ENCODE measurements around the gene KATNB1. TPM values are rescaled to one million over a fixed set of nuclear protein-coding genes. Genes with fewer than 3 reads are reported as not detected.

KATNB1 gene
- total RNA-seq, 2 donors from 2014 or later: 9.0 to 16.2 TPM

DNA sequence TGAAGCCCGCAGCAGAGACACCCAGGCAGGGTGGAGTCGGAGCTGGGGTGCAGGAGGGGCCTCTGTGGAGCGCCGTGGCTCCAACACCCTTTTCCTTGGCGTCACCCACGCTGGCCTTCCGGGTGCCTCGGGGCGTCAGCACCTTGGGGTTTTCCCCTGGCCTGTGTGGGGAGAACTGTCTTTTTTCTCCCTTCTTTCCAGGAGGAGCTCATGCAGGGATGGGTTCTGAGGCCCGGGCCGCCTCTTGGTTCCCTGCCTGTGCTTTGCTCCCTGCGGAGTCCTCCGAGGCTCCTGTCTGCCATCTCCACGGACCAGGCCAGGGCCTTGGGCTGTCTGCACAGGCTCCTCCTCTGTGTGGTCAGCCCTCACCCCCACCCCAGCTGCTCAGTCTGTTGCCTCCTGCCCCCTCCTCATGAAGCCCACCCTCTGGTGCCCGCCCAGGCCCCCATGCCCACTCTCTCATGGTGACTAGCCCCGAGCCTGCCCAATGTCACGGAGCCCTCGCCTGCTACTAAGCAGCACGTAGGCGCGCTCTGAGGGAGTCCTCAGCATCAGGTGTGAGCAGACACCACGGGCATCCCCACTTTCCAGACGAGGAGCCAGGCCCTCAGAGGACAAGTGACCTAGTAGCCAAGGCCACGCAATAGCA, 5.0 kb downstream of the KATNB1 start:
- peaks cover 9% of the 10 kb centered on the region for H3K36me3 ChIP-seq
- peaks cover 4 to 16% of the 10 kb centered on the region in 2 donors for H3K4me1 ChIP-seq (ENCODE audit: control insufficient read depth in 1 of 2, low read depth in 2 of 2)
- no peak for DNase-seq (ENCODE audit: low spot score)
- H3K27me3 ChIP-seq (replicated peaks; ENCODE audit: insufficient read depth): no peaks in the 10 kb centered on the region
- H3K27ac ChIP-seq: no peak overlapping the region
- H3K4me3 ChIP-seq: no peak overlapping the region
- TF ChIP-seq, protein P1, sequence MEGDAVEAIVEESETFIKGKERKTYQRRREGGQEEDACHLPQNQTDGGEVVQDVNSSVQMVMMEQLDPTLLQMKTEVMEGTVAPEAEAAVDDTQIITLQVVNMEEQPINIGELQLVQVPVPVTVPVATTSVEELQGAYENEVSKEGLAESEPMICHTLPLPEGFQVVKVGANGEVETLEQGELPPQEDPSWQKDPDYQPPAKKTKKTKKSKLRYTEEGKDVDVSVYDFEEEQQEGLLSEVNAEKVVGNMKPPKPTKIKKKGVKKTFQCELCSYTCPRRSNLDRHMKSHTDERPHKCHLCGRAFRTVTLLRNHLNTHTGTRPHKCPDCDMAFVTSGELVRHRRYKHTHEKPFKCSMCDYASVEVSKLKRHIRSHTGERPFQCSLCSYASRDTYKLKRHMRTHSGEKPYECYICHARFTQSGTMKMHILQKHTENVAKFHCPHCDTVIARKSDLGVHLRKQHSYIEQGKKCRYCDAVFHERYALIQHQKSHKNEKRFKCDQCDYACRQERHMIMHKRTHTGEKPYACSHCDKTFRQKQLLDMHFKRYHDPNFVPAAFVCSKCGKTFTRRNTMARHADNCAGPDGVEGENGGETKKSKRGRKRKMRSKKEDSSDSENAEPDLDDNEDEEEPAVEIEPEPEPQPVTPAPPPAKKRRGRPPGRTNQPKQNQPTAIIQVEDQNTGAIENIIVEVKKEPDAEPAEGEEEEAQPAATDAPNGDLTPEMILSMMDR (IDR thresholded peaks at IDR 0.05): no peak
- ATAC-seq (ENCODE audit: insufficient number of reproducible peaks, low FRiP score, low read depth): no peak
- H3K9me3 ChIP-seq: no peaks in the 10 kb centered on the region

DNA sequence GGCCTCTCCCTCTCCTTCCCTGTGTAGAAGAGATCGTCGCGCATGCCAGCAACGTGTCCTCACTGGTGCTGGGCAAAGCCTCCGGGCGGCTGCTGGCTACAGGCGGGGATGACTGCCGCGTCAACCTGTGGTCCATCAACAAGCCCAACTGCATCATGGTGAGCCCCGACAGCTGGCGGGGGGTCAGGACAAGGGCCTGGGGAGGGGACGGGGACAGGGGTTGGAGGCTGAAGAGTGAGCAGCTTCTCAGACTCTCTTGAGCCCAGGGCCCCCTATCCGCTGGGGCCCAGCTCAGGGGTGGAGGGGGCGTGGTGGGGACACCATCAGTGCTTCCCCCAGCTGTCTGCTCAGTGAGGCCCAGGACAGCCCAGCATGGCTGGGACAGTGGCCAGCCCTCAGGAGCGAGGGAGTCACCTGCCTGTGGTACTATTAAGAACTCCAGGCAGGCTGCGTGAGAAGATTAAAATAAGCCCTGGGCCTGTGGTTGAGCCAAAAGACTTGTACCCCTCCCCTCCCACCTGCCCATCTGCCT, 6.2 kb downstream of the KATNB1 start:
- no peak overlapping the region for H3K4me3 ChIP-seq
- H3K36me3 ChIP-seq: peaks cover 9% of the 10 kb centered on the region
- no peaks in the 10 kb centered on the region for H3K27me3 ChIP-seq (replicated peaks; ENCODE audit: insufficient read depth)
- no peak for ATAC-seq (ENCODE audit: insufficient number of reproducible peaks, low FRiP score, low read depth)
- TF ChIP-seq, protein P1 (IDR thresholded peaks at IDR 0.05): no peak
- peaks cover 4 to 6% of the 10 kb centered on the region in 2 donors for H3K4me1 ChIP-seq (ENCODE audit: control insufficient read depth in 1 of 2, low read depth in 2 of 2)
- H3K9me3 ChIP-seq: no peaks in the 10 kb centered on the region
- DNase-seq (ENCODE audit: low spot score): no peak
- H3K27ac ChIP-seq: no peak overlapping the region

- Histone ChIP-seq H3K9me3 (no peaks in the 10 kb centered on the region), H3K36me3 (peaks cover 11% of the 10 kb centered on the region), H3K27me3 (replicated peaks; ENCODE audit: insufficient read depth) (no peaks in the 10 kb centered on the region), H3K4me3 (no peak overlapping the region), H3K27ac (no peak overlapping the region), H3K4me1 (ENCODE audit: control insufficient read depth in 1 of 2, low read depth in 2 of 2) (no peaks in the 10 kb centered on the region)
- no peak for ATAC-seq (ENCODE audit: insufficient number of reproducible peaks, low FRiP score, low read depth)
- no peak for DNase-seq (ENCODE audit: low spot score)
- TF ChIP-seq, protein P1 (IDR thresholded peaks at IDR 0.05): no peak
These were observed 7.0 kb downstream of the KATNB1 start for GRCh38 chr16:57742543-57742942.

GRCh38 chr16:57743458-57743857, 7.9 kb downstream of the KATNB1 start:
- no peak for ATAC-seq (ENCODE audit: insufficient number of reproducible peaks, low FRiP score, low read depth)
- DNase-seq (ENCODE audit: low spot score): no peak
- no peaks in the 10 kb centered on the region for H3K27me3 ChIP-seq (replicated peaks; ENCODE audit: insufficient read depth)
- no peaks in the 10 kb centered on the region for H3K4me1 ChIP-seq (ENCODE audit: control insufficient read depth in 1 of 2, low read depth in 2 of 2)
- H3K36me3 ChIP-seq: peaks cover 13% of the 10 kb centered on the region
- no peak overlapping the region for H3K27ac ChIP-seq
- H3K9me3 ChIP-seq: no peaks in the 10 kb centered on the region
- TF ChIP-seq, protein P1 (IDR thresholded peaks at IDR 0.05): no peak
- no peak overlapping the region for H3K4me3 ChIP-seq

DNA sequence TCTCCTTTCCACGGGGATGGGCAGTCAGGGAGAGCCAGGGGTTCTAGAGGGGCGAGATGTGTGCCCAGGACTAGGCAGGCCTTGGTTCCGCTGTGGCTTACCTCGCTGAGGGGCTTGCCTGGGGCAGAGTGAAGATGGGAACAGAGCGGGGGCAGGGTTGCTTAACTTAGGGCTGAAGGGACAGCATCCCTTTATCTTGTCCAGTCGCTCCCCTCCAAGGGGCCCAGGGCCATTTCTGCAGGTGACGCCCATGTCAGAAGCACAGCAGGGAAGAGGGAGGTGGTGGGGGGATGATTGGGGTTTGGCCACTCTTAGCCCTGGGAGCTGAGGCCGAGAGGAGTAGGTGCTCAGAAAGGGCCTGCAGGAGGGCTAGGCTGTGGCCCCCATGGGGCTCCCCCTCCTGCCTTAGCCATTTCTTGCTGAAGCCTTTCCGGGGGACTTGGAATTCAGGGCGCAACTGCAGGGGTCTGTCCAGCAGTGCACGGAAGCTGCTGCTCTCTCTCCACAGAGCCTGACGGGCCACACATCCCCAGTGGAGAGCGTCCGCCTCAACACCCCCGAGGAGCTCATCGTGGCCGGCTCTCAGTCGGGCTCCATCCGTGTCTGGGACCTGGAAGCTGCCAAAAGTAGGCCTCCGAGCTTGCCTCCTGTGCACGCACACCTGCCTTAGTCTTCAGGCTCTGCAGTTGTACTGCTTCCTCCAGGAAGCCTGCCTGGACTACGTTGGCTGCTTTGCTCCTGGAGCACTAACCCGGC, 8.5 kb downstream of the KATNB1 start:
- Histone ChIP-seq H3K27me3 (replicated peaks; ENCODE audit: insufficient read depth) (no peaks in the 10 kb centered on the region), H3K9me3 (no peaks in the 10 kb centered on the region), H3K4me1 (ENCODE audit: control insufficient read depth in 1 of 2, low read depth in 2 of 2) (no peaks in the 10 kb centered on the region), H3K27ac (no peak overlapping the region), H3K4me3 (no peak overlapping the region), H3K36me3 (peaks cover 13% of the 10 kb centered on the region)
- TF ChIP-seq, protein P1 (IDR thresholded peaks at IDR 0.05): no peak
- DNase-seq (ENCODE audit: low spot score) (no peak), ATAC-seq (ENCODE audit: insufficient number of reproducible peaks, low FRiP score, low read depth) (no peak)
